ENCODE measurements around the gene CC2D2A.

CC2D2A gene

DNA sequence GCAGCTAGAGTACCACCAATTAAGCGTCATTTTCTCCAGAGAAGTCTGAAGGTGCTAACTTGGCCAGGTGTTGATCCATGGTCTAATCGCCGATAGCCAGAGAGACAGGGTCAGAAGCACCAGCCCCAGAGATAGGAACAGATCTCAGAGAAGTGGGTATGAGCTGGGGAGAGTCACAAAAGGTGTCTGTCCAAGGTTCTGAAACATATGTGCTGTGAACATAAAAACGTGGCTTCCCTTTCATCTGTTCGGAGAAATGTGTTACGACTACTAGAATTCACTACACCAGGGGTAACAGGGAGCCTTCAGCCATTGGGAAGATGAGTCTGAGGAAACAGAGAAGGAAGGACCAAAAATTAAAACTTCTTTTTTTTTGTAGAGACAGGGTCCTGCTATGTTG, 94.2 kb downstream of the CC2D2A start:
- no peak overlapping the region for H3K9ac ChIP-seq (ENCODE audit: low read depth, low read length)
- H3K36me3 ChIP-seq (ENCODE audit: insufficient read depth, low read depth, low read length): 0 out of 2 replicates have a peak, but pooled peaks cover 4% of the 10 kb centered on the region
- H3K27me3 ChIP-seq (ENCODE audit: insufficient read depth, low read length): no peaks in the 10 kb centered on the region
- H3K4me3 ChIP-seq (ENCODE audit: low read length): no peak overlapping the region
- no peaks in the 10 kb centered on the region for H3K9me3 ChIP-seq (ENCODE audit: insufficient read depth, low read depth, low read length)
- H3K4me1 ChIP-seq (ENCODE audit: insufficient read depth, low read length): no peaks in the 10 kb centered on the region
- H3K27ac ChIP-seq (ENCODE audit: low read length): no peak overlapping the region

GRCh38 chr4:15568821-15569220, 99.1 kb downstream of the CC2D2A start:
- H3K9ac ChIP-seq (ENCODE audit: low read depth, low read length): no peak overlapping the region
- no peaks in the 10 kb centered on the region for H3K27me3 ChIP-seq (ENCODE audit: insufficient read depth, low read length)
- H3K36me3 ChIP-seq (ENCODE audit: insufficient read depth, low read depth, low read length): peaks cover 7% of the 10 kb centered on the region; the same call in 1 of the 2 replicates
- no peak overlapping the region for H3K27ac ChIP-seq (ENCODE audit: low read length)
- H3K4me1 ChIP-seq (ENCODE audit: insufficient read depth, low read length): no peaks in the 10 kb centered on the region
- H3K9me3 ChIP-seq (ENCODE audit: insufficient read depth, low read depth, low read length): no peaks in the 10 kb centered on the region
- no peak overlapping the region for H3K4me3 ChIP-seq (ENCODE audit: low read length)

- Histone ChIP-seq H3K4me3 (ENCODE audit: low read length) (no peak overlapping the region), H3K4me1 (ENCODE audit: insufficient read depth, low read length) (no peaks in the 10 kb centered on the region), H3K27ac (ENCODE audit: low read length) (no peak overlapping the region), H3K36me3 (ENCODE audit: insufficient read depth, low read depth, low read length) (peaks cover 7% of the 10 kb centered on the region; the same call in 1 of the 2 replicates), H3K9ac (ENCODE audit: low read depth, low read length) (no peak overlapping the region), H3K9me3 (ENCODE audit: insufficient read depth, low read depth, low read length) (no peaks in the 10 kb centered on the region), H3K27me3 (ENCODE audit: insufficient read depth, low read length) (no peaks in the 10 kb centered on the region)
Observed at GRCh38 chr4:15569746-15570145, 100.1 kb downstream of the CC2D2A start.

GRCh38 chr4:15575966-15576365, 106.3 kb downstream of the CC2D2A start:
- no peak overlapping the region for H3K27ac ChIP-seq (ENCODE audit: low read length)
- H3K4me1 ChIP-seq (ENCODE audit: insufficient read depth, low read length): no peaks in the 10 kb centered on the region
- H3K36me3 ChIP-seq (ENCODE audit: insufficient read depth, low read depth, low read length): no peaks in the 10 kb centered on the region
- no peak overlapping the region for H3K4me3 ChIP-seq (ENCODE audit: low read length)
- H3K9ac ChIP-seq (ENCODE audit: low read depth, low read length): no peak overlapping the region
- no peaks in the 10 kb centered on the region for H3K9me3 ChIP-seq (ENCODE audit: insufficient read depth, low read depth, low read length)
- H3K27me3 ChIP-seq (ENCODE audit: insufficient read depth, low read length): no peaks in the 10 kb centered on the region

DNA sequence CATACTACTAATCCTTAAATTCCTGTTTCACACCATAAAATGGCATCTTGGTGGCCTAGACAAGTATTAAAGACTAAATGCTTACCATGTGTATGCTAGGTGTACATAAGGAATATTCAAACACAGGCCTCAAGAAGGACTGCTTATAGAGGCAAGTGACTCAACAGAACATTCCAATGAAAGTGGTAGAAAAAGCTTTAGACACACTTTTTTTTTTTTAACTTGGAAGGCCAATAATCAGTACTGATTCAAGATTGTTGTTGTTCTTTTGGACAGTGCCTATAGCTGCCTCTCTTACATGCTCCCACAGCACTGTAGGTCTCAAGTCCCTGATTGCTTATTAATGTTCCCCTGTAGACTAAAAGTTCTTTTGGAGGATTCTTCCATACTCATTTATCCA, 107.8 kb downstream of the CC2D2A start:
- Histone ChIP-seq H3K9me3 (ENCODE audit: insufficient read depth, low read depth, low read length) (no peaks in the 10 kb centered on the region), H3K9ac (ENCODE audit: low read depth, low read length) (no peak overlapping the region)

GRCh38 chr4:15584785-15585184, 115.1 kb downstream of the CC2D2A start:
- H3K27ac ChIP-seq (ENCODE audit: low read length): no peak overlapping the region
- H3K9ac ChIP-seq (ENCODE audit: low read depth, low read length): no peak overlapping the region
- H3K9me3 ChIP-seq (ENCODE audit: insufficient read depth, low read depth, low read length): peaks cover 9% of the 10 kb centered on the region; the same call in 1 of the 2 replicates

More for the DNA sequence above, 107.8 kb downstream of the CC2D2A start:
- Histone ChIP-seq H3K27me3 (ENCODE audit: insufficient read depth, low read length) (no peaks in the 10 kb centered on the region), H3K4me1 (ENCODE audit: insufficient read depth, low read length) (no peaks in the 10 kb centered on the region), H3K36me3 (ENCODE audit: insufficient read depth, low read depth, low read length) (peaks cover 5% of the 10 kb centered on the region; the same call in 1 of the 2 replicates), H3K27ac (ENCODE audit: low read length) (no peak overlapping the region), H3K4me3 (ENCODE audit: low read length) (no peak overlapping the region)

DNA sequence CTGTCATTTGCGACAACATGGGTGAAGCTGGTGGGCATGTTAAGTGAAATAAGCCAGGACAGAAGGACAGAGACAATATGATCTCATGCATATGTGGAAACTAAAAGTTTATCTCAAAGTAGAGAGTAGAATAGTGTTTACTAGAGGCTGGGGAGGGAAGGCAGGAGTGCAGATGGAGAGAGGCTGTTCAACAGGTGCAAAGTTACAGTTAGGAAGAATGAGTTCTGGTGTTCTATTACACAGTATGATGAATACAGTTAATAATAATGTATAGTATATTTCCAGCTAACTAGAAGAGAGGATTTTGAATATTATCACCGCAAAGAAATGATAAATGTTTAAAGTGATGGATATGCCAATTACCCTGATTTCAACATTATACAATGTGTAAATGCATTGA, 115.6 kb downstream of the CC2D2A start:
- Histone ChIP-seq H3K36me3 (ENCODE audit: insufficient read depth, low read depth, low read length) (peaks cover 9% of the 10 kb centered on the region; the same call in 1 of the 2 replicates), H3K9me3 (ENCODE audit: insufficient read depth, low read depth, low read length) (peaks cover 9% of the 10 kb centered on the region; the same call in 1 of the 2 replicates), H3K27me3 (ENCODE audit: insufficient read depth, low read length) (no peaks in the 10 kb centered on the region), H3K4me1 (ENCODE audit: insufficient read depth, low read length) (no peaks in the 10 kb centered on the region), H3K27ac (ENCODE audit: low read length) (no peak overlapping the region), H3K9ac (ENCODE audit: low read depth, low read length) (no peak overlapping the region), H3K4me3 (ENCODE audit: low read length) (no peak overlapping the region)

More at GRCh38 chr4:15584785-15585184, 115.1 kb downstream of the CC2D2A start:
- Histone ChIP-seq H3K36me3 (ENCODE audit: insufficient read depth, low read depth, low read length) (peaks cover 9% of the 10 kb centered on the region; the same call in 1 of the 2 replicates), H3K27me3 (ENCODE audit: insufficient read depth, low read length) (no peaks in the 10 kb centered on the region), H3K4me1 (ENCODE audit: insufficient read depth, low read length) (no peaks in the 10 kb centered on the region), H3K4me3 (ENCODE audit: low read length) (no peak overlapping the region)

DNA sequence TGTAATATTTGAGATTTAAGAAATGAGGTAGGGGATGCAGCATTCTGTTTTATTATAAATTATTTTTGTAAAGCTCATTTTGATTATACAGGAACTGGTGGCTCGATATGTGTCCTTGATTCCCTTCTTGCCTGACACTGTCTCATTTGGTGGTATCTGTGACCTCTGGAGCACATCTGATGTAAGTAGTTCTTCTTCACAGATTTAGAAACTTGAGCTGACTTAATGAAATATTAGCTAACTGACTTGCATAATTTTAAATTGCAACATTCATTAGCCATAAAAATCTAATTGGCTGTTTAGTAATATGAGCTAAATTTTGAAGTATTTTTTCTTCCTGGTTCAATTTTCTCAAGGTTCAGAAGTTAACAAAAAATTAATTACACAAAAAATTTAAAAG, 116.4 kb downstream of the CC2D2A start:
- Histone ChIP-seq H3K9ac (ENCODE audit: low read depth, low read length) (no peak overlapping the region), H3K4me3 (ENCODE audit: low read length) (no peak overlapping the region), H3K27ac (ENCODE audit: low read length) (no peak overlapping the region), H3K36me3 (ENCODE audit: insufficient read depth, low read depth, low read length) (peaks cover 9% of the 10 kb centered on the region; the same call in 1 of the 2 replicates), H3K4me1 (ENCODE audit: insufficient read depth, low read length) (no peaks in the 10 kb centered on the region), H3K27me3 (ENCODE audit: insufficient read depth, low read length) (no peaks in the 10 kb centered on the region), H3K9me3 (ENCODE audit: insufficient read depth, low read depth, low read length) (peaks cover 9% of the 10 kb centered on the region; the same call in 1 of the 2 replicates)

GRCh38 chr4:15587649-15588048, 118.0 kb downstream of the CC2D2A start:
- Histone ChIP-seq H3K9me3 (ENCODE audit: insufficient read depth, low read depth, low read length) (peaks cover 9% of the 10 kb centered on the region; the same call in 1 of the 2 replicates), H3K27ac (ENCODE audit: low read length) (no peak overlapping the region), H3K4me1 (ENCODE audit: insufficient read depth, low read length) (peaks cover 12% of the 10 kb centered on the region; the same call in 1 of the 2 replicates), H3K4me3 (ENCODE audit: low read length) (no peak overlapping the region), H3K27me3 (ENCODE audit: insufficient read depth, low read length) (no peaks in the 10 kb centered on the region), H3K36me3 (ENCODE audit: insufficient read depth, low read depth, low read length) (peaks cover 4% of the 10 kb centered on the region; the same call in 1 of the 2 replicates), H3K9ac (ENCODE audit: low read depth, low read length) (no peak overlapping the region)

DNA sequence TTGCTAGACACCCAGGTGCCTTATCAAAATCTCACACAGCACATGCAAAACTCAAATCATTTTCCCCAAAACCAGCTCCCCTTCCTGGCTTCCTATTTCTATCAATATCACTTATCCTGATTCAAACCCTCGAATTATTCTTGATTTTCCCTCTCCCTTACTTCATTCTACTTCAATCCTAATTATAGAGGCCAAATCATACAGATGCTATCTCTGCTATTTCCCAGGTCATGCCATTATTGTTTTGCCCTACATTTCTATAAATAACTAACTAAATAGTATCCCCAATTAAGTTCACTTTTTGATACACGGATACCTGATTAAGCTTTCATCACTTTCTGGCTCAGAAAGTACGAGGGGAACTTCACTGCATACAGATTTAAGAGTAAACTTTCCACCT, 123.1 kb downstream of the CC2D2A start:
- Histone ChIP-seq H3K9me3 (ENCODE audit: insufficient read depth, low read depth, low read length) (no peaks in the 10 kb centered on the region), H3K27me3 (ENCODE audit: insufficient read depth, low read length) (no peaks in the 10 kb centered on the region), H3K4me3 (ENCODE audit: low read length) (no peak overlapping the region), H3K27ac (ENCODE audit: low read length) (no peak overlapping the region), H3K4me1 (ENCODE audit: insufficient read depth, low read length) (peaks cover 12% of the 10 kb centered on the region; the same call in 1 of the 2 replicates), H3K9ac (ENCODE audit: low read depth, low read length) (no peak overlapping the region), H3K36me3 (ENCODE audit: insufficient read depth, low read depth, low read length) (0 out of 2 replicates have a peak, but pooled peaks cover 5% of the 10 kb centered on the region)

- H3K9ac ChIP-seq (ENCODE audit: low read depth, low read length): no peak overlapping the region
- no peaks in the 10 kb centered on the region; the same call in 1 of the 2 replicates for H3K4me1 ChIP-seq (ENCODE audit: insufficient read depth, low read length)
- H3K27me3 ChIP-seq (ENCODE audit: insufficient read depth, low read length): no peaks in the 10 kb centered on the region
- H3K4me3 ChIP-seq (ENCODE audit: low read length): no peak overlapping the region
- H3K36me3 ChIP-seq (ENCODE audit: insufficient read depth, low read depth, low read length): peaks cover 18% of the 10 kb centered on the region
- no peak overlapping the region for H3K27ac ChIP-seq (ENCODE audit: low read length)
- H3K9me3 ChIP-seq (ENCODE audit: insufficient read depth, low read depth, low read length): peaks cover 4% of the 10 kb centered on the region; the same call in 1 of the 2 replicates
Observed at GRCh38 chr4:15598644-15599043, 129.0 kb downstream of the CC2D2A start.

DNA sequence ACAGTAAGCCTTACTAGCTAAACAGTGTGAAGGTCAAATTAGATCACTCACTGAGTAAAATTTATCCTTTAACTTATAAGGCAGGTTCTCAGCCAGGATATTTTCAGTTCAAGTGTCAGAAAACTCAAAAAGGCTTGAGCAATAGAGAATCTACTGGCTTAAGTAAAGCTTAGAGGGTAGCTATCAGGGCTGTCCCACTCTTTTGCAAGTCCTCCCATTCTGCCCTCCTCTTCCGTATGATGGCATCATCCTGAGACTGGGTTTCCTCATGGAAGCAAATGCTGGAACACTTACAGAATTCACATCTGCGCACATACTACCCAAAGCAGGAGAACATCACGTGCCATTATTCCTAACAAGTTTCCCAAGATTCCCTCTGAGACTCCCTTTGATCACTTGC, 130.5 kb downstream of the CC2D2A start:
- Histone ChIP-seq H3K9ac (ENCODE audit: low read depth, low read length) (no peak overlapping the region), H3K27me3 (ENCODE audit: insufficient read depth, low read length) (no peaks in the 10 kb centered on the region), H3K27ac (ENCODE audit: low read length) (no peak overlapping the region), H3K4me1 (ENCODE audit: insufficient read depth, low read length) (peaks cover 2% of the 10 kb centered on the region; the same call in 1 of the 2 replicates), H3K9me3 (ENCODE audit: insufficient read depth, low read depth, low read length) (peaks cover 4% of the 10 kb centered on the region; the same call in 1 of the 2 replicates), H3K4me3 (ENCODE audit: low read length) (no peak overlapping the region), H3K36me3 (ENCODE audit: insufficient read depth, low read depth, low read length) (peaks cover 31% of the 10 kb centered on the region)

Measured in iPS-20b (cell line).